ENCODE measurements around the gene LNP1.
"Not testable (repeated sequence)": the region's sequence is repeated elsewhere in the genome, so short reads cannot be mapped to it uniquely, and the experiment has no call there.

Gene LNP1, protein sequence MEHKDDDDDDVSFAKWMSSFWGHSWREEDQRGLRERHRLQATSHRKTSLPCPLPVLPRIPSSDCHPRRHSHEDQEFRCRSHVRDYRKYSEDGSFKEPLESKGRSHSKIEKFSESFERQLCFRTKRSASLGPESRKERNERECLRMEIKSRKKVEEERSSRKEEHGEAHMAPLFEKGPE

DNA sequence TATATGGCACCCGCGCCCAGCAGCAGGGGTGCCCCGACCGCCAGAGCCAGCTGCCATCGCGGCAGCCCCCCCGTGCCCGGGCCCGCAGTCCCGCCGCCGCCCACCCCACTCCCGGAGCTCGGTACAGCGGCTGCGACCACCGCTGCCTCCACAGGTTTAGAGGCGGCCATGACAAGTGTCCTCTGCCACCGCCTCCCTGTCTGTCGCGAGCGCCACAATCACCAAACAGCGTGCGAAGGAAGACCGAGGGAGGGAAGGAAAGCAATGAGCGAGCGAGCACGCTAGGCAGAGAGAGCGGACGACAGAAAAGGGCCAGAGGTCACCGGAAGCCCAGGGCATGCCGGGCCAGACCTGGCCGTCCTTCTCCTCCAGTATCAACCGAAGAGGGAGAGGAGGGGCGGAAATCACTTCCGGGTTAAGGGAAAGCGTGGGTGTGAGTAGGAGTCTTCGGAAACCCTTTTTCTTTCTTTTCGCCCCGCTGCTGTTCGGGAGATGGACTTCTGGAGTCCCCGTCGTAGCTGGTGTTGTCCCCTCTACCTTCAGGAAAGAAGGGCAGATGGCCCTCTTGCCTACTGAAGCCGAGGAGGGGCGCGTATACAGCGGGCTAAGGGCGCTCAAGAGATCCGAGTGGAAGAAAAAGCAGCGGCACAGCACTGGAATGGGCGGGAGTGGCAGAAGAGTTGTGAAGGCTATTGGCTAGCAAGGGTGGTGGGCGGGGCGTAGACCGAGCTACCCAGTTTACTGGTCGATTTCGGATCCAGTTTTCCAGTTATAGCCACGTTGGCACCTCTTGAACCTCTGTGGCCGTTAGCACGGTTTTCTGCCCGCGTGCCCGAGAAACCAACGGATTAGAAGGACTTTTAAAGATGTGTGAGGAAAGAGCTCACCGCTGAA, at the start of gene LNP1, which contains the start of gene TOMM70:
TSS of gene LNP1 (plus strand) at position 760 of the 894 bp plus-strand sequence. CDS start 28,191 bp downstream, outside the sequence.
TSS of gene TOMM70 (minus strand) at position 310 of the 894 bp plus-strand sequence. CDS start at position 170, 140 bp downstream.
- DNase-seq, result peak; percentile 97

DNA sequence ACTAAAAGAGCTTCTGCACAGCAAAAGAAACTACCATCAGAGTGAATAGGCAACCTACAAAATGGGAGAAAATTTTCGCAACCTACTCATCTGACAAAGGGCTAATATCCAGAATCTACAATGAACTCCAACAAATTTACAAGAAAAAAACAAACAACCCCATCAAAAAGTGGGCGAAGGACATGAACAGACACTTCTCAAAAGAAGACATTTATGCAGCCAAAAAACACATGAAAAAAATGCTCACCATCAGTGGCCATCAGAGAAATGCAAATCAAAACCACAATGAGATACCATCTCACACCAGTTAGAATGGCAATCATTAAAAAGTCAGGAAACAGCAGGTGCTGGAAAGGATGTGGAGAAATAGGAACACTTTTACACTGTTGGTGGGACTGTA, 49.6 kb upstream of the LNP1 start:
- DNase-seq, result not testable (repeated sequence)

DNA sequence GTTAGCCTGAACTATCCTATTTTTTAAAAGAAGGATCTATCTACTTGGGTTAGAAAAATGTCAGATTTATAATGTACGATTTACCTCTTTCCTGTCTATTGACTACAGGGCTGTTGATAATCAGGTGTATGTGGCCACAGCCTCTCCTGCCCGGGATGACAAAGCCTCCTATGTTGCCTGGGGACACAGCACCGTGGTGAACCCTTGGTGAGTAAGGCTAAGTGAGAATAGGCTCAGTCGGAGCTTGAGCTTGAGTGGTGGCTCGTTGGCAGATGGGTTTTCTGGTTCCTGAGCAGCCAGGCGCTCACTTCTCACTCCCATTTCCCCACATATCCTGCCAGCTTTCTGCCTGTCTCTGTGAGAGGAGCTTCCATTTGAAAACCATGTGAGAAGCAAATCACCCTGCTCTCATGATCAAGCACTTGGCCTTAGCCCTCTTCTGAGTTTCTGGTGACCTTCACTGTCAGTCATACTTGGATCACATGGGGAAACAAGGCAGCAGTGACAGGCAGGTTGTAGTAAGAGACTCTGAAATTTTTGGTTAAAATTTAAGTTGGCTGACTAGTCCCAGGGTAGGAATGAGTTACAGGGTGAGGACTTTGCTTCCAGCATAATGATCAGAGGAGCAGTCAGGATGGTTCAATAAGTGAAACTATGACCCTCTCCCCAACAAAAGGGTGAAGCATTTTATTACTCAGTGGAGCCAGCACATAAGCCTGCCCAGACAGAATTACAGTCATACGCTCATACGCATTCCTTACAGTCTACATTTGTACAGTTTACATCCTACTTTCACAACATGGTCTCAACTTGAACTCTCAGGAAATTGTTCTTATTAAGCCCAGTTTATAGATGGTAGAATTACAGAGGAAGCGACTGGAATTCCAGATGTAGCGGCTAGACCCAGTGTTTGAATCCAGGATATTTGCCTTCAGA, 48.8 kb upstream of the LNP1 start:
- DNase-seq, result peak; percentile 82

DNA sequence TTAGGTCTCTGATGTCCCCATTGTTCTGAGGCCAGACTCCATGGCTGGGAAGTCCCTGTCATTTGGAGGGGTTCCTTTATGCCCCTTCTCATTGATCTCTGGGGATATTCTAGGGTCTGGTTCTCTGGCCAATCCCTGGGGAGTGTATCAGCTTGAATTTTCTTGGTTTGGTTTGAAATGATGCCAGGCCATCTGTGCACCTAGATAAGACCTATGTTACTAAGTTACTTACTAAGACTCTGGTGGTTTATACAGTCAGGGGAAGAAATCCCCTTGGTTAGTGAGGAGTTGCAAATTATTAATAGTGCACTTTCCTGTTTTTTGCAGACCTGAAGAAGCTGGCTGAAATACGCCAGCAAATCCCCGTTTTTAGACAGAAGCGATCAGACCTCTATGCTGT, 46.5 kb upstream of the LNP1 start:
- no peak for DNase-seq

DNA sequence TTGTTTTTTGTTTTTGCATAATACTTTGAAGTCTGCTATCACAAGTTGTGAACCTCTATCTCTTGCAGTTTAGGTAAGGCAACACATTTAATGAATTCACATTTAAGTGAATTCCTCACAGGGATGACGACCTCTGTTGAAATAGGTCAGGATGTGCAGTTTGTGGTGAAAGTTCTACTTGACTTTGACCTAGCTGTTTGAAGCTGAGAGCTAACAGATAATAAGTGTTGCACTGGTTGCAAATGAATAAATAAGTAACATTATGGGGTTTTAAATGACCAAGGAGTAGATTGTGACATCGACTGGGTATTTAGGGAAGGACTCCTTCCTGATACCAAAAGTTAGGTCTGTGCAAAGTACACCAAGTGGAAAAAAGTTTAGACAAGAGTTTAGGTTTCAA, 42.9 kb upstream of the LNP1 start:
- no peak for DNase-seq

DNA sequence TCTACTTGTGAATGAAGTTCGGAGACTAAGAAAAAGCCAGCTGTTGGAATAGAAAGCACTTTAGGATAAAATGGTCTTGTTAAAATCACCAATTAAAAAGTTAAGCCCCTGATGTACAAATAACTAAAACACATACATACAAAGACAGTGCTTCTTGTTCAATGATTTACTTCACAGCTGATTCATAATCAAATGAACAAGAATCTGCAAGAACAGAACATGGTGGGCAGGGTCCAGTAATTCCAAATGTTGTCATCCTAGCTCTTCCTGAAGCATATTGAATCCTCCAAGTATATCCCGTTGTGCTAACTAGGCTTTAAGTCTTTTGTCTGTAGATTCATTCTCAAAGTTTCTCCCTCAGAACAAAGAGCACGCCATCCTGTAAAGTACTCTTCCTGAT, 42.3 kb upstream of the LNP1 start:
- no peak for DNase-seq

DNA sequence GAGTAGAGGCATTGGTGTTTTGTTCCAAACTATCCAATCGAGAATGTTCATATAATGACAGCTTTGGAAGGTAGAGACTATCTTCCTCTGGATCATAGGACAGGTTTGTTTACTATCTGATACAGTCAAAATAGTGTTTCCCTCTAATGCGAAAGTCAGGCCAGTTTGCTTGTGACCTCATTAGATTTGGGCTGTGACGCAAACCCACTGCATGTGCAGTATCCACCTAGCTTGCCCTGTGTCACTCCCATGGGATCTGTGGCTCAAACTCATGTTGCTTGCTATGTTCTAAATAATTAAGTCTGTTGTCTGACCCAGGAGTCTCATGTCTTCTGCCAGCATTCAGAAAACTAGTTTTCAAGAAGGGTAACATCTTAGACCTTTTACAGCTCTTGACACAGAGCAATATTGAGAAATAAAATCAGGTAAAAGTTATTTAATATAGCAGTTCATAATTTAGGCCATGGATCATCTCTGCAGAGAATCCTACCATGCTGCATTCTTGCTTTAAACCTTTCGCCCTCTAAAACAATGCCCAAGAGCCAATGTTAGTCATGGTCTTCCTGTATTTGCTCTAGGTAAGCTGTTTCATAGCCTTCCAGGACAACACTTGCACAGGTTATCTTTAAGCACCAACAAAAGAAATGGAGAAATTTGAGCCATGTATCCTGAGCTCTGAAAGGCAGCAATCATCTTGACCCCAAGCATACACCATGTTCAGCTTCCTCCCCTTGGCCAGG, 40.4 kb upstream of the LNP1 start:
- no peak for DNase-seq

DNA sequence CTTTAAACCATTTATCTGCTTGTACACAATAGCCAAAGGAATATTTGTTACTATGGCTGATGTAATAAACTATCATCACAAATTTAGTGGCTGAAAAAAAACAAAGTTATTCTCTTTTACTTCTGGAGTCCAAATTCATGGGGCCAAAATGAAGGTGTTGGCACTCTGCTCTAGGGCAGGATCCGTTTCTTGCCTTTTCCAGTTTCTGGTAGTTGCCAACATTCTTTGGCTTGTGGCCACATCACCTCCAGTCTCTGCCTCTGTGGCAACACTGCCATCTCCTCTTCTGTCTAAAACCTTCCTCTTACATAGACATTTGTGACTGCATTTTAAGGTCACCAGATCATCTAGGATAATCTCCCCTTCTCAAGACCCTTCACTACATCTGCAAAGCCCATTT, 39.4 kb upstream of the LNP1 start:
- DNase-seq, result no peak

DNA sequence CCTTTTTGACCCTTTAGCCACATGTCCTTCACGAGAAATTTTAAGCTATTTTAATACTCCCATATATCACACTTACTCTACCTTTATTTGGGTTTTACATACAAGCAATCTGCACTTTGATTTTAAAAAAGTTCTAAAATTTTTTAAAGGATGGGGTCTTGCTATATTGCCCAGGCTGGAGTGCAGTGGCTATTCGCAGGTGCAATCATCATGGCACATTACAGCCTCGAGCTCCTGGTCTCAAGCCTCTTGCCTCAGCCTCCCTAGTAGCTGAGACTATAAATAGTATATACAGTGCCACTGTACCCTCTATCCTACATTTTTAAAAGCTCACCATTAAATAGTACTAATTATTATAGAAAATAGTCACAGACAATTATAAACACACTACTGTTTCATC, 36.9 kb upstream of the LNP1 start:
- DNase-seq, result no peak

DNA sequence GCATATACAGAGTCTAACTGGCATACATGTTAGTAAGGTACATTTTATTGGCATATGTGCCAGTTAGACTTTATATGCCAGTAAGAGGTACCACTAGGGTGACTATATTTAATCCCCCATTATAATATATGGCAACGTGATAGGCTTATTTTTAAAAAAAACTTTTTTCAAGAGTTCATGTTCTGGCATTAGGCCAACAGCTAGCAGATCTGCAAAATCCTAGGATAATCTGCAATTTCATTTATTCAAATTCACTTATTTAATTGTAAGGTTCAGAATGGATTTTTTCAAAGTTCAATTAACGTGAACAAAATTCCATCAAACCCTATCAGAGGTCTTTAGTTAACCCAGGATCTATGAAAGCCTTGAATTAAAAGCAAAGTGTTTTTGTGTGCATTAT, 34.9 kb upstream of the LNP1 start:
- DNase-seq, result no peak

DNA sequence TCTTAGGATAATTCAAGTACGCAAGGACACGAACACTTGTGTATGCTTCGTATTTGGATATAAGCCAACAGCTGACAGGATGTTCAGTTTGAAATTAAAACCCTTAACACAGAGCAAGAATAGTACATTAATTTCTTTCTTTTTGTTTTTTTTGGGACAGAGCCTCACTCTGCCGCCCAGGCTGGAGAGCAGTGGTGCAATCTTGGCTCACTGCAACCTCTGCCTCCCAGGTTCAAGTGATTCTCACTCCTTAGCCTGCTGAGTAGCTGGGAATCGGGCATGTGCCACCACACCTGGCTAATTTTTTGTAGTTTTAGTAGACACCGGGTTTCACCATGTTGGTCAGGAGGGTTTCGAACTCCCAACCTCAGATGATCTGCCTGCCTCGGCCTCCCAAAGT, 32.9 kb upstream of the LNP1 start:
- DNase-seq, result no peak

DNA sequence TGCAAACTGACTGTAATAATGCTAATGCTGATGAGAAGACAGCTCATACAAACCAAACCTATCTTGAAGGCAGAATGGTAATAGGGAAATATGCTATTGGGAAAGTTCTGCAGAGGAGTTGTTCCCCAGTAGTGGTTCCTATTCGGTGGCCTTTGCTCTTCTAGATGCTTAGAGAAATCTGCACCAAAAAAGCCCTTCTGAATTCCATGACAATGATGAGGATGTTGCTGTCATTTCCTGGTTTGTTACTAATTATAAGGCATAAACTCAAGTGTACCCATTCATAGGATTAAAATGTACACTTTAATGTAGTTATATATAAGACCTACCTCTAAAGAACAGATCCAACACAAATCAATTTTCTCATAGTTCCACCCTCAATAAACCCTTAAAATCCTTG, 30.6 kb upstream of the LNP1 start:
- peak; percentile 24 for DNase-seq

DNA sequence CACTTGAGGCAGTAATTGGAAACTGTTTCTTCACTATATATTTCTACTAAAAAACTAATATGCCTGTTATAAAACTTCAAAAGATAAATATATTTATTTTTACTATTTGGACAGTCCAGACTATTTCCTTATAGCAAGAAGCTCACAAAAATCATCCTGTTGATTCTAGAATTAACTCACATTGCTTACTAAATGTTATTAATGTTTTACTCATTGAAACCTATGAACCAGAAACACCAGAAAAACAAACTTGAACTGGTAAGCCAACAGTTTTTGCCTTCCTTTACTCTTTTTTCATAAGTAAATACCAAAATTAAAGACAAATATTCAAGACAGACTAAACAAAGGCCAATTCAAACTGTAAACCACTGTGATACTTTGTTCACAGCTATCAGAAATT, 26.8 kb upstream of the LNP1 start:
- DNase-seq, result no peak

DNA sequence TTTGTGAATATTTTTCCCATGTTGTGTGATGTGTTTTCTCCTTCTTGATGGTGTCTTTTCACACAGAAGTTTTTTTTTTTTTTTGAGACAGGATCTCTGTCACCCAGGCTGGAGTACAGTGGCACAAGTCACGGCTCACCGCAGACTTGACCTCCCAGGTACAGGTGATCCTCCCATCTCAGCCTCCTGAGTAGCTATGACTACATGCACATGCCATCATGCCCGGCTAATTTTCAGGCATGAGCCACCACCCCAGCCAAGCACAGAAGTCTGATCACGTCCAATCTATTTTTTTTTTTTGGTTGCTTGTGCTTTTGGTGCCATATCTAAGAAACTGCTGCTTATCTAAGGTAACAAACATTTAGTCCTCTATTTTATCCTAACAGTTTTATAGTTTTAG, 25.0 kb upstream of the LNP1 start:
- no peak for DNase-seq

DNA sequence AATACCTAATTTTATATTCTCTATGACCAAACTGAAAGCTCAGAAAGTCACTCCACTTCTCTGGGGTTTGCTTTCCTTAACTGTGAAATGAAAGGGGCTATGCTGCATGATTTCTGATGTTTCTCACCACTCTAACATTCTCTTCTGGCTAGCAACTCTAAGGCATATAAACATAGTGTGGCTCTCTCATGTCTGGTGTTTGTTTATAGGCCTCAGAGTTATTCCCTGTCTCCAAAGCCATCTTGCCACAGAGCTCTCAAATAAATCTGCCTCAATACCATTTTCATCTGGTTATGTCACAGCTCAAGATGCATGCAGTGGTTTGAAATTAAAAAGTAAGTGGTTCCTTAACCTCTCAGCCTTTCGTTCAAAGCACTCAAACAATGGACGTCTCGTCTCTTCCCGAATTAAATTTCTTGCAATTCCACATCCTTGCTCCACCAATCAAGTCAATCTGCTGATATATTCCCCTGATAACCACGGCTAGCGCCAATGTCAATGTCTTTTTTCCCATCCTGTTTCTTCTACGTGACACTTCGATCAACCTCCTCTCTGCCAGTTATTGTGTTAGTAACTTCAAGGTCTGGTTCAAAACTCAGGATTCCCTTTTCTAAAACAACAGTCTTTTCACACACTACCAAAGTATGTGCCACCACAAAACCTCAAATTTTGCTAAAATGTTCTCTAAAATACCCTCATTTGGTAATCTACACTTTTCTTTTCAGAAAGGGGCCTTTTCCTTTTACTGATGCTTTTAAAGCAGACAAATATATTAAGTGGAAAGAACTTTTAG, 16.4 kb upstream of the LNP1 start:
- DNase-seq, result no peak

DNA sequence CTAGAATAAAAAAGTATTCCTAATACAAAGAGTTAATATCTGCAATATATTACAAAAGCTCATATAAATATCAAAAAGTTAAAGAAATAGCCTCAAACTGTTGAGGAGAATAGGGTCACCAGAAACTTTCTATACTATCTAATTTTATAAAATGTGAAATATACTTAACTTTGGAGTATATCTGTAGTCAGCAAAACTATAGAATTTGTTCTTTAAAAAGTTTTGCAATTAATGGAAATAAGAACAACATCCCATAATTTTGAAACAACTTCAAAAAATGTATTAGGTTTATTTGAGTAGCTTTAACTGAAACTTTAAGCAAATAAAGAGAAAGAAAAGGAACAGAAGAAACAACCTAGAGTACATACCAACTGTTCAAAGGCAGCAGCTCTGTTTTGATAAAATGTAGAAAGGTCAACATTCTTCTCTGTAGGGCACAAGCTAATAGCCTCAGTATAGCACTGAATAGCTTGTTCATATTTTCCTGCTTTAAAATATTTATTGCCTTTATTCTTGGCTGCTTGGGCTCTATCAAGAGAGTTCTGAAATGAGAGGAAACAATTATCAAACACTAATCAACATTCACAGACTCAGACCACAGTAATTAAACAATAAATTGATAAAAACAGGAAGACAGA, 14.8 kb upstream of the LNP1 start:
- DNase-seq, result no peak

DNA sequence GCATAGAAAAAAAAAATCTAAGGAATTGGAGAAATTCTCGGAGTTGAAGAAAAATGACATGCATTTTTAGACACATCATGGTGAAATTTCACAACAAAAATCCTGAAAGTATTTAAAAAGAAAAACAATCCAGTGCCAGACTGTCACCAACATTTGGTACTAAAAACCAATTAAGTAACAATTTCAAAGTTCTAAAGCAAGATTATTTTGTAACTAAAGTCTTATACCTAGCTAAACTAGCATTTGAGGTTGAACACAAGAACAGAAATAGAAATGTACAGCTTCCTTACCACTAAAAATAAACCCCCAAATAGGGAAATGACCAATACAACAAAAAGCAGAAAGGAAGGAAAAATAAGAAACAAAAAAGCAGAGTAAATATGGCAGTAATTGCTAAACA, 12.3 kb upstream of the LNP1 start:
- no peak for DNase-seq

DNA sequence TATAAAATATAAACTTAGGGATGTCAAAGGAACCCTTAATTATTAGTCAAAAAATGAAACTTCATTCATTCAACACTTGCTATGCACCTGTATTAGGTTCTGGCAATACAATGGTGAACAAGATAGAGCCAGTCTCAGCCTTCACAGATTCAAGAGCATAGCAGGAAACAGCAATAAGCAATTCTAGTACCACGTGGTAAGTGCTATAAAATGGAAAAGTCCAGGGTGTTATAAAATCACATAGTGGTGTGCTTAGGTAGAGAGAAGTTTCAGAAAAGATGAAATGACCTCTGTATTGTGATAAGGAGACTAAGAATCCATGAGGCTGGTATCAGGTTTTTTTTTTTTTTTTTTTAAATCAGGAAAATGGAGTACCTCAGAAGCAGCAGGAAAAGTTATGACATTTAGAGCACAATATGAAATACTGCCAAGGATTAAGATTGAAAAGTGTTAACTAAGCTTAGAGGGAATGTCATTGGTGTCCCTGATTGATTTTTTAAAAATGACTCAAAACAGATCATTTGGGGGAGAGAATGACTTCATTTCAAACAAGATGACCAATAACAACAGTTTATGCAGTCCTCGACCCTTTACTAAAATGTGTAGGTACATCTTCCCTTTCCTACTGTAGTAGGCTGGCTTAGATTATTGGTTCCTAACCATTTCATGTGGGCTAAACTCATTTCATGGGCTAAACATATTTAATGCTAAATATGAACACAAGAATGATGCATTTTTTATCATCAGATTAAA, 5.5 kb upstream of the LNP1 start:
- DNase-seq, result no peak

DNA sequence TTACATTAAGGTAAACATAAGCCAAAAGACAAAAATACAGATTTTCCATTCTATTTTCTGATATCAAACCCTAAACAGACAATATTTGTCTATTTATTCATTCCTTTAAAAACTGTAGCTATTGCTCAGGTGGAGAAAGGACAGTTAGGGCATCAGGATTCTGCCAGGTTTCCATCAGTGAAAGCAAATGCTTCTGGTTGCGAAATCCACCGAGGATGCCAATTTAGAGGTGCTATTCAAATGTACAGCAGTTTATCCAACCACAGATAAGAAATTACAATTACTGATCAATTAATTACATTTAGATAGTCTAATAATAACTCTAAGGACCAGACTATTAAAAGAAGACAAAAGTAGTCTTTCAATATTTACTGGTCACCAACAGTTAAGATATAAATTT, 4.4 kb upstream of the LNP1 start:
- no peak for DNase-seq

DNA sequence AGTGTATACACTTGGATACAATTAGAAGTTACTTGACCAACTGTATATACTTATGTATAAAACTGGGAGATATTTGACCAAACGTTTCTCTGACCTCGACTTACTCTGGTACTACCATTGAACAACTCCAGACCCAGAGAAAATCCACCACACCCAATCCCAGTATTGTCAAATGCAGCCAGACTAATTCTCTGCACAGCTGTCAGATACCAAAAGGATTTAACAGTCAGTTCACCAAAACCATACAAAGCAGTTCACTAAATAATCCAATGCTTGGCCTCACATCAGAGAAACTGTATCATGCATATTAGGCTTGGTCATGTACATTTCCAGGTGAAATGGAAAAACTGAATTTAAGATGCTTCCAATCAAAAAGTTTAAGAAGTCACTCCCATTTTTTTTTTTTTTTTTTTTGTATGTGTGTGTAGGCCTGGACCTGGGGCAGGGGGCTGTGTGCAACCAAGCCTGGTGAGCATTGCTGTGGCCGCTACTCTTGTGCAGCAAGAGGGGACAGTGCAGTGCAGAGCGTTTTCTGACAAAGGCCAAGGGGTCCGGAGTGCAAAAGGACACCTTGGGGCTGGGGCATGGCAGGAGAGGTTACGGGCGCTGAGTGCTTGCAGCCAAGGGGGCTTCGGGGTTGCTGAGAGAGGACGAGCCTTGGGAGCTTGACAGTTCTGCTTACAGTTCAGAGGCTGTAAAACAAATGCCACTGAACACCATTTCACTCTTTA, 1.8 kb upstream of the LNP1 start:
- no peak for DNase-seq
